H1 (cell line): ENCODE measurements around the gene CACNA1D. TPM values are rescaled to one million over a fixed set of nuclear protein-coding genes. Genes with fewer than 3 reads are reported as not detected.

Source experiments
- CBX8 ChIP-seq: fragments of 300-800, 300-1000 bp; sonication (generic); IDR thresholded peaks from 2 replicates; pipeline ENCODE4 v1.7.1; 2016; ENCODE audit warnings: low read depth, low read length, borderline replicate concordance
- CHD2 ChIP-seq: IDR thresholded peaks from 2 replicates; pipeline ENCODE4 v1.6.1; 2012; ENCODE audit warnings: low read length, improper control_type of control experiment
- CHD7 ChIP-seq: fragments of 300-600 bp; sonication (generic); IDR thresholded peaks from 2 replicates; pipeline ENCODE4 v1.7.1; 2012; ENCODE audit warnings: low read length, moderate library complexity, mild to moderate bottlenecking, inconsistent platforms; ENCODE audit not compliant: insufficient replicate concordance
- EGR1 ChIP-seq: IDR thresholded peaks from 2 replicates; pipeline ENCODE4 v1.6.1; 2011; ENCODE audit warnings: low read depth, low read length, borderline replicate concordance
- FOSL1 ChIP-seq: IDR thresholded peaks from 2 replicates; pipeline ENCODE4 v1.6.1; 2011; ENCODE audit warnings: mild to moderate bottlenecking, low read depth, low read length, moderate library complexity; ENCODE audit not compliant: insufficient read depth
- KDM5A ChIP-seq: fragments of 200-600 bp; IDR thresholded peaks from 2 replicates; pipeline ENCODE4 v1.7.1; 2012; ENCODE audit warnings: mild to moderate bottlenecking, low read length, inconsistent platforms, mixed read lengths
- RNF2 ChIP-seq: fragments of 200-900, 300-1000 bp; sonication (generic); IDR thresholded peaks from 2 replicates; pipeline ENCODE4 v1.7.1; 2016; ENCODE audit warnings: borderline replicate concordance, low read depth, mild to moderate bottlenecking, antibody characterized with exemption, low read length; ENCODE audit not compliant: poor library complexity, severe bottlenecking; ENCODE audit errors: missing control alignments
- SAP30 ChIP-seq: fragments of 300-600 bp; sonication (generic); IDR thresholded peaks from 2 replicates; pipeline ENCODE4 v1.7.1; 2012; ENCODE audit warnings: low read length, moderate library complexity, mild to moderate bottlenecking, inconsistent platforms; ENCODE audit not compliant: insufficient read depth, insufficient replicate concordance
- SIRT6 ChIP-seq: IDR thresholded peaks from one replicate; pipeline ENCODE4 v1.7.1; 2012; ENCODE audit warnings: low read length, inconsistent platforms
- SP4 ChIP-seq: IDR thresholded peaks from 2 replicates; pipeline ENCODE4 v1.6.1; 2012; ENCODE audit warnings: low read length, inconsistent platforms
- TAF1 ChIP-seq: IDR thresholded peaks from 2 replicates; pipeline ENCODE4 v1.6.1; 2011; ENCODE audit warnings: mild to moderate bottlenecking, low read depth, low read length
- TEAD4 ChIP-seq: IDR thresholded peaks from 2 replicates; pipeline ENCODE4 v1.6.1; 2012; ENCODE audit warnings: low read depth, low read length, inconsistent platforms, mixed read lengths
- polyA plus RNA-seq, 7 experiments: library from polyadenylated mRNA; depleted of rRNA in 3 of 7; stranded (reverse) in 5 of 7; unstranded in 2 of 7; fragments of >200 nt in 5 of 7; fragments of 200-250 nt in 2 of 7; gene quantifications; 1 replicate in 5 of 7; 2 replicates in 1 of 7; 4 replicates in 1 of 7; pipeline versions ENCODE4 v1.2.1 to v1.2.3, GENCODE V29; 2011 to 2013; ENCODE audit warnings: missing spikeins in 2 of 7, mixed read lengths in 2 of 7
- total RNA-seq: library from RNA; stranded (reverse); fragmentation: NEBNext Ultra II Directional; extraction: Animal tissue kit (Norgen Biotek cat#: 25700); gene quantifications from 2 replicates; pipeline ENCODE4 v1.2.1, GENCODE V29; 2021

Gene CACNA1D
- total and polyA plus RNA-seq, 2 of the 8 experiments (the other 6 are each of a cell fraction or from before 2014, with no cell fraction given): 2.0 to 2.9 TPM

- TF ChIP-seq CHD7 (no peak), TAF1 (no peak), CBX8 (no peak), FOSL1 (no peak), RNF2 (no peak), SAP30 (no peak), TEAD4 (no peak), KDM5A (no peak), SIRT6 (no peak), EGR1 (no peak), SP4 (no peak), CHD2 (no peak)
These were observed 211.4 kb downstream of the CACNA1D start (continued) for GRCh38 chr3:53705774-53706173.
